Right ventricle myocardium superior (tissue), 1 donor: ENCODE results near the gene ERFE. TPM values are rescaled to one million over a fixed set of nuclear protein-coding genes. Genes with fewer than 3 reads are reported as not detected.

Experiments used
- ATAC-seq: fragments of 200-7000 bp; cut with Tn5 transposase; one replicate; pipeline ENCODE4 v1.9.1; 2020; ENCODE audit warnings: mild to moderate bottlenecking; ENCODE audit not compliant: poor library complexity
- DNase-seq: peaks from one replicate; pipeline ENCODE4 v3.0.0-alpha.2; 2020
- intact Hi-C: fragments of 100-400 bp; cut with DNase I; formaldehyde crosslinking; loops from one replicate; pipeline ENCODE4 v1.11.2; 2022
- total RNA-seq: library from RNA; stranded (reverse); fragmentation: NEBNext Ultra II Directional; extraction: Animal tissue kit (Norgen Biotek cat#: 25700); gene quantifications from one replicate; pipeline ENCODE4 v1.2.1, GENCODE V29; 2021
- donor health status: DM: no; HTN: yes; CAD: no; lungs with severe emphysema.

ERFE gene
- total RNA-seq, 1 donor from 2014 or later: not detected

GRCh38 chr2:238148981-238149380 is 9.8 kb upstream of the ERFE start:
- DNase-seq (no peak), ATAC-seq (no peak)
- intact Hi-C loops: loop anchor here (10.0 kb wide), 1 partner anchor 294 kb away; the partner anchor contains the start of gene RAMP1

GRCh38 chr2:238149841-238150572 is 8.8 kb upstream of the ERFE start:
- DNase-seq (no peak), ATAC-seq (no peak)
- intact Hi-C loops: loop anchor here (10.0 kb wide), 1 partner anchor 295 kb away; the partner anchor contains the start of gene RAMP1

- intact Hi-C loops: no loop called here
- ATAC-seq (no peak), DNase-seq (no peak)
Measured at GRCh38 chr2:238150686-238151085, 8.1 kb upstream of the ERFE start.

- intact Hi-C loops: no loop called here
- ATAC-seq (no peak), DNase-seq (no peak)
Measured at GRCh38 chr2:238151205-238151604, 7.6 kb upstream of the ERFE start.

GRCh38 chr2:238151628-238152235 is 7.0 kb upstream of the ERFE start:
- no peak for ATAC-seq

GRCh38 chr2:238152771-238153688 is 5.7 kb upstream of the ERFE start:
- ATAC-seq: no peak
- no peak for DNase-seq

More at GRCh38 chr2:238151628-238152235, 7.0 kb upstream of the ERFE start:
- no peak for DNase-seq
- intact Hi-C loops: no loop called here

GRCh38 chr2:238154570-238154969 is 4.2 kb upstream of the ERFE start:
- intact Hi-C loops: no loop called here
- DNase-seq: no peak
- ATAC-seq: no peak

More at GRCh38 chr2:238152771-238153688, 5.7 kb upstream of the ERFE start:
- intact Hi-C loops: no loop called here

GRCh38 chr2:238155051-238155760 is 3.6 kb upstream of the ERFE start:
- ATAC-seq (peak; percentile 5), DNase-seq (no peak)
- intact Hi-C loops: no loop called here

GRCh38 chr2:238155761-238156694 is 2.7 kb upstream of the ERFE start:
- DNase-seq (peak; percentile 20), ATAC-seq (no peak)
- intact Hi-C loops: no loop called here

- intact Hi-C loops: no loop called here
Measured at GRCh38 chr2:238157506-238158017, 1.2 kb upstream of the ERFE start.

GRCh38 chr2:238158018-238158508 is 707 bp upstream of the ERFE start:
- DNase-seq: peak; percentile 38
- intact Hi-C loops: no loop called here
- no peak for ATAC-seq

More at GRCh38 chr2:238157506-238158017, 1.2 kb upstream of the ERFE start:
- ATAC-seq: no peak
- peak; percentile 35 for DNase-seq

- ATAC-seq (no peak), DNase-seq (peak; percentile 32)
- intact Hi-C loops: no loop called here
Measured at GRCh38 chr2:238159071-238159539, 335 bp downstream of the ERFE start.

- DNase-seq (peak; percentile 36), ATAC-seq (no peak)
- intact Hi-C loops: no loop called here
Measured at GRCh38 chr2:238159661-238160205, 963 bp downstream of the ERFE start.

- intact Hi-C loops: no loop called here
- ATAC-seq (no peak), DNase-seq (peak; percentile 40)
Measured at GRCh38 chr2:238160206-238161129, 1.7 kb downstream of the ERFE start.

GRCh38 chr2:238161291-238162051 is 2.7 kb downstream of the ERFE start:
- DNase-seq: peak; percentile 37
- ATAC-seq: no peak
- intact Hi-C loops: no loop called here
